Ovary (tissue), 9 donors: ENCODE data around the gene FAM20C. TPM values are rescaled to one million over a fixed set of nuclear protein-coding genes. Genes with fewer than 3 reads are reported as not detected.
"Not testable (repeated sequence)": the region's sequence is repeated elsewhere in the genome, so short reads cannot be mapped to it uniquely, and the experiment has no call there.

Experiments used
- DNase-seq, 5 donors: peaks; one replicate each; pipeline ENCODE4 v3.0.0-alpha.2; 2019 to 2020
- H3K27ac ChIP-seq, 2 donors: fragments of 200-600 bp; one replicate each; pipeline versions ENCODE4 v1.5.1 to v1.8.0; 2019 to 2022
- H3K27me3 ChIP-seq: fragments of 200-600 bp; one replicate; pipeline ENCODE4 v1.8.0; 2022
- H3K36me3 ChIP-seq: fragments of 200-600 bp; sonication (generic); one replicate; pipeline ENCODE4 v1.5.1; 2019
- H3K4me1 ChIP-seq: one replicate; pipeline ENCODE4 v1.8.1; 2013; ENCODE audit warnings: mild to moderate bottlenecking, moderate library complexity; ENCODE audit not compliant: insufficient read depth
- H3K4me3 ChIP-seq: fragments of 200-600 bp; sonication (generic); one replicate; pipeline ENCODE4 v1.5.1; 2017
- H3K9me3 ChIP-seq, 2 donors: fragments of 200-600 bp in 1 of 2; sonication (generic) in 1 of 2; one replicate each; pipeline versions ENCODE4 v1.5.1 to v1.8.1; 2013 to 2019; ENCODE audit warnings: mild to moderate bottlenecking in 1 of 2, moderate library complexity in 1 of 2
- CTCF ChIP-seq, 3 donors: fragments of 450-650 bp in 2 of 3; fragments of 200-600 bp in 1 of 3; IDR thresholded peaks; one replicate each; pipeline versions ENCODE4 v1.5.1 to v1.8.0; 2016 to 2022; ENCODE audit warnings: antibody characterized with exemption in 3 of 3, mild to moderate bottlenecking in 1 of 3
- EP300 ChIP-seq: sonication (generic); formaldehyde crosslinking; IDR thresholded peaks from one replicate; pipeline ENCODE4 v1.6.1; 2017; ENCODE audit warnings: antibody characterized with exemption
- POLR2A ChIP-seq: fragments of 450-650 bp; IDR thresholded peaks from one replicate; pipeline ENCODE4 v1.6.1; 2017; ENCODE audit warnings: antibody characterized with exemption, mild to moderate bottlenecking, moderate library complexity
- WGBS, 3 donors: extraction: QIAGEN DNeasy Blood & Tissue Kit in 1 of 3; methylation state at CpG; one replicate each; pipeline versions ENCODE4 v1.1.5 to v1.1.7; 2013 to 2017; 5-methylcytosine and 5-hydroxymethylcytosine counted together
- intact Hi-C, 4 donors: fragments of 100-400 bp; cut with DNase I; formaldehyde crosslinking; loops; one replicate each; pipeline versions ENCODE4 v1.11.0 to v1.15.1; 2022 to 2023
- polyA plus RNA-seq, 2 donors: library from polyadenylated mRNA; stranded (reverse); fragments of 200-250 nt in 1 of 2; fragments of 350-450 nt in 1 of 2; fragmentation: Illumina TruSeq in 1 of 2; extraction: RNeasy Lipid Tissue Mini Kit (QIAGEN cat#74804) in 1 of 2; gene quantifications; one replicate each; pipeline ENCODE4 v1.2.3, GENCODE V29; 2013 to 2014
- total RNA-seq, 7 donors: library from RNA; depleted of rRNA in 2 of 7; stranded (reverse); fragments of >200 nt in 2 of 7; fragmentation: NEBNext Ultra II Directional in 3 of 7; extraction: Animal tissue kit (Norgen Biotek cat#: 25700) in 3 of 7; gene quantifications; one replicate each; pipeline versions ENCODE4 v1.1.0 to v1.2.4, GENCODE V29; 2016 to 2023
- donor health status: DM: no; HTN: no; CAD: no; lungs with moderate emphysema.
- donor health status: DM: no; HTN: no; CAD: no.
- donor health status: Bipolar disorder and iron deficiency.
- donor health status: DM: yes; HTN: yes; CAD: no.
- donor health status: DM: no; HTN: no; CAD: no.
- donor health status: DM: yes; HTN: yes; CAD: no.

FAM20C gene
- total and polyA plus RNA-seq, 9 donors = 6.2 to 80.4 (median 33.5) TPM

- H3K4me1 ChIP-seq = no peaks in the 10 kb centered on the region
- TF ChIP-seq CTCF (IDR thresholded peaks at IDR 0.05) = no peak
- no peak for TF ChIP-seq POLR2A
- TF ChIP-seq EP300 = no peak
- no peaks in the 10 kb centered on the region for H3K9me3 ChIP-seq
- H3K36me3 ChIP-seq = no peaks in the 10 kb centered on the region
- H3K27me3 ChIP-seq = no peaks in the 10 kb centered on the region
- H3K4me3 ChIP-seq = no peak overlapping the region
- 92 to 95% (median 93%) methylated on average over 9 of the region's 9 CpGs for WGBS, 3 donors
- intact Hi-C loops = no loop called here
- no peak overlapping the region for H3K27ac ChIP-seq
- DNase-seq = peak in 1 of 5 donors; percentile 24
These were observed 69.8 kb downstream of the FAM20C start for GRCh38 chr7:262251-262572.

- 76 to 85% (median 83%) methylated on average over 15 to 24 of the region's 31 CpGs for WGBS, 3 donors
- H3K36me3 ChIP-seq, H3K4me3 ChIP-seq, H3K4me1 ChIP-seq, H3K27me3 ChIP-seq, H3K9me3 ChIP-seq, H3K27ac ChIP-seq, intact Hi-C loops: not testable (repeated sequence)
- DNase-seq = peak in 1 of 5 donors; percentile 35
These were observed 70.4 kb downstream of the FAM20C start for GRCh38 chr7:262631-263311.

GRCh38 chr7:263483-264351 is 71.3 kb downstream of the FAM20C start:
- intact Hi-C loops, H3K9me3 ChIP-seq, H3K36me3 ChIP-seq, H3K4me1 ChIP-seq, H3K27me3 ChIP-seq, H3K27ac ChIP-seq, H3K4me3 ChIP-seq: not testable (repeated sequence)
- peak in 1 of 5 donors; percentile 42 for DNase-seq
- WGBS, 3 donors = 75 to 82% (median 81%) methylated on average over 14 to 26 of the region's 37 CpGs

- H3K4me1 ChIP-seq = no peaks in the 10 kb centered on the region
- intact Hi-C loops = no loop called here
- TF ChIP-seq POLR2A = no peak
- TF ChIP-seq EP300 = no peak
- TF ChIP-seq CTCF (IDR thresholded peaks at IDR 0.05) = no peak
- H3K36me3 ChIP-seq = no peaks in the 10 kb centered on the region
- H3K27me3 ChIP-seq = no peaks in the 10 kb centered on the region
- WGBS, 3 donors = 61 to 72% (median 66%) methylated on average over 27 of the region's 27 CpGs
- peak in 1 of 5 donors; percentile 28 for DNase-seq
- no peaks in the 10 kb centered on the region for H3K9me3 ChIP-seq
- no peak overlapping the region for H3K27ac ChIP-seq
- no peak overlapping the region for H3K4me3 ChIP-seq
These were observed 72.3 kb downstream of the FAM20C start for GRCh38 chr7:264541-265191.

GRCh38 chr7:265192-265997 is 73.0 kb downstream of the FAM20C start:
- Histone ChIP-seq H3K9me3 (no peaks in the 10 kb centered on the region), H3K27me3 (no peaks in the 10 kb centered on the region), H3K36me3 (no peaks in the 10 kb centered on the region), H3K4me3 (no peak overlapping the region), H3K27ac (no peak overlapping the region), H3K4me1 (no peaks in the 10 kb centered on the region)
- TF ChIP-seq POLR2A (no peak), CTCF (IDR thresholded peaks at IDR 0.05) (no peak), EP300 (no peak)
- intact Hi-C loops = no loop called here
- DNase-seq = no peak
- WGBS, 3 donors = 51 to 60% (median 59%) methylated on average over 25 of the region's 25 CpGs
